Urinary bladder (tissue), 4 donors: Measurements from ENCODE around the gene NOS1. TPM values are rescaled to one million over a fixed set of nuclear protein-coding genes. Genes with fewer than 3 reads are reported as not detected.

Experiments used
- DNase-seq: peaks from one replicate; pipeline ENCODE4 v3.0.0-alpha.2; 2015; ENCODE audit errors: extremely low spot score
- H3K27ac ChIP-seq: one replicate; pipeline ENCODE4 v1.5.1; 2013; ENCODE audit warnings: low read depth, mild to moderate bottlenecking, moderate library complexity
- H3K36me3 ChIP-seq: one replicate; pipeline ENCODE4 v1.6.1; 2013; ENCODE audit warnings: mild to moderate bottlenecking, moderate library complexity; ENCODE audit not compliant: insufficient read depth
- H3K4me1 ChIP-seq: one replicate; pipeline ENCODE4 v1.6.1; 2013; ENCODE audit warnings: mild to moderate bottlenecking, moderate library complexity; ENCODE audit not compliant: insufficient read depth
- H3K4me3 ChIP-seq: one replicate; pipeline ENCODE4 v1.5.1; 2013; ENCODE audit warnings: low read depth, low read length
- WGBS: extraction: QIAGEN DNeasy Blood & Tissue Kit; methylation state at CpG from one replicate; pipeline ENCODE4 v1.1.7; 2013; 5-methylcytosine and 5-hydroxymethylcytosine counted together
- polyA plus RNA-seq: library from polyadenylated mRNA; stranded (reverse); fragments of 200-250 nt; gene quantifications from one replicate; pipeline ENCODE4 v1.2.3, GENCODE V29; 2013
- total RNA-seq: library from RNA; depleted of rRNA; stranded (reverse); fragments of >200 nt; gene quantifications from one replicate; pipeline ENCODE4 v1.2.3, GENCODE V29; 2014
- donor health status: healthy with polysubstance abuse.
- donor health status: healthy.

The NOS1 gene
- total and polyA plus RNA-seq, 2 donors, result 0.60 to 1.7 TPM

DNA sequence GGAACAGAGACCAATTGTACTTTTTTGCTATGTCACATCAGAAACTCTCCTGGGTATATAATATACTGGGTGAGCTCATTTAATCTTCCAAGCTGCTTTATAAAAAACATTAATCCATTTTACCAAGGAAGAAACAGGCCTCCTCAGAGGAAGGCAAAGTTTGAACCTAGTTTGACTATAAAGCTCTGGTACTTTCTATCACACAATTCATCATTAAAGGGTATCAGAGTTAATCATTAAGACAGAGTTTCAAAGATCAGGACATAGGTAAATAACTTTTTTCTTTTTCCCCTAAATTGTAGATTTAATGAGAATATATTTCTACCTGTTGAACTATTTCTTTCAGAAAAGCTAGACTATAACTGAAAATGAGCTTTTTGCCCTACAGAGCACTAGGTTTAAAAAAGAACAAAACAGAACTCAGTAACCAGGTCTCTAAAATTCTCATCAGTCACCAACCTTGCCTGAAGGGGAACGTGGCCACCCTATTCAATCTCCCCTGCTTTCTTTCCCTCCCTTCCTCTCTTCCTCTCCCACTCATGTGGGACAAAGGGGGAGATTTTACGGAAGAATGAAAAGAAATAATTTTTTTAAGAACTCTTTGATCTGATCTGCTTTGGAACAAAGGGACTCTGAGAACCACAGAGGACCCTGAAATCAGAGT is 189.8 kb downstream of the NOS1 start:
- DNase-seq, result no peak
- Histone ChIP-seq H3K4me3 (no peak overlapping the region), H3K36me3 (peaks cover 21% of the 10 kb centered on the region), H3K4me1 (no peaks in the 10 kb centered on the region), H3K27ac (no peak overlapping the region)
- WGBS, result 85% methylated on average over 2 of the region's 2 CpGs

DNA sequence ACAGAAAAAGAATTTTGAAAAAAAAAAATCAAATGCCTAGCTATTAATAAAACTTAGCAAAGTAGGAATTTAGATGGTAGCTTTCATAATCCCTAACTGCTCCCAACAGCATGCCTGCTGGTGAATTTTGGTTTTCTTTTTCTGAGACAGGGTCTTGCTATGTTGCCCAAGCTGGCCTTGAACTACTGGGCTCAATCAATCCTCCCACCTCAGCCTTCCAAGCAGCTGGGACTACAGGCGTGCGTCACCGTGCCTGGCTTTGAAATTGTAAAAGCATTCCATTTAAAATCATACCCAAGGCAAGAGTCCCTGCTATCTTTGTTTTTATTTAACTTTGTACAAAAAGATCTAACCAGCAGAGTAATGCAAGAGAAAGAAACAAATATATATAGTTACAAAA is 191.9 kb downstream of the NOS1 start:
- Histone ChIP-seq H3K36me3 (peaks cover 14% of the 10 kb centered on the region), H3K4me3 (no peak overlapping the region), H3K27ac (no peak overlapping the region), H3K4me1 (no peaks in the 10 kb centered on the region)
- DNase-seq, result no peak
- 98% methylated on average over 3 of the region's 3 CpGs for WGBS

DNA sequence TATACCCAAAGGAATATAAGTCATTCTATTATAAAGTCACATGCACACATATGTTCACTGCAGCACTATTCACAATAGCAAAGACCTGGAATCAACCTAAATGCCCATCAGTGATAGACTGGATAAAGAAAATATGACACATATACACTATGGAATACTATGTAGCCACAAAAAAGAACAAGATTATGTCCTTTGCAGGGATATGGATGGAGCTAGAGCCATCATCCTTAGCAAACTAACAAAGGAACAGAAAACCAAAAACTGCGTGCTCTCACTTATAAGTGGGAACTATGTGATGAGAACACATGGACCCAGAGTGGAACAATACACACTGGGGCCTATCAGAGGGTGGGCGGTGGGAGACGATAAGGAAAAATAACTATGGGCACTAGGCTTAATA is 192.4 kb downstream of the NOS1 start:
- Histone ChIP-seq H3K36me3 (peaks cover 14% of the 10 kb centered on the region), H3K4me1 (no peaks in the 10 kb centered on the region), H3K27ac (no peak overlapping the region), H3K4me3 (no peak overlapping the region)
- DNase-seq, result no peak
- WGBS, result 82% methylated on average over 3 of the region's 3 CpGs

DNA sequence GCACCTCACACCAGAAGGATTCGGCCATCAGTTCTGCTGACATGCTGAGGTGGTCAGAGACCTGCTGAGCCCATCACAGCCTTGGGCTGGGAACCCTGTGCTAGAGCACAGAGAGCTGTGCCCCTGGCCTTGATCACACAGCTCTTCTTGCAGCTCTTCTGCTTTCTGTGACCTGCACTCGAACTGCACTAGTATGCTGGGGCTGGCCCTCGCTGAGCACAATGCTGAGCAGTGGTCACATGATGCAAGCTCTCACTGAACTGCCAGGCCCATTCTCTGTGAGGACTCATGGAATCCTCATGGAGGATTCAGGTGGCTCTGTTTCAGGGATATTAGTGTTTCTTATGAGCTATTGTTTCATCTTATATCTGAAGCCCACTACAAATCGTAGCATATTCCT is 193.7 kb downstream of the NOS1 start:
- peaks cover 14% of the 10 kb centered on the region for H3K36me3 ChIP-seq

DNA sequence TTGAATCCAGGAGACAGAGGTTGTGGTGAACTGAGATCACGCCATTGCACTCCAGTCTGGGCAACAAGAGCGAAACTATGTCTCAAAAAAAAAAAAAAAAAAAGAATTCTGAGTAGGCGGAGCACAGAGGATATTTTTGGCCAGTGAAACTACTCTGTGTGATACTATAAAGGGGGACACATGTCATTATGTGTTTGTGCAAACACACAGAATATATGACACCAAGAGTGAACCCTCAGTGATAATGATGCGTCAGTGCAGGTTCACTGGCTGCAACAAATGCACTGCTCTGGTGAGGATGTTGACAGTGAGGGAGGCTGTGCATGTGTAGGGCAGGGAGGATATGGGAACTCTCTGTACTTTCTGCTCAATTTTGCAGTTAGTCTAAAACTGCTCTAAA is 195.3 kb downstream of the NOS1 start:
- 95% methylated on average over 4 of the region's 4 CpGs for WGBS
- no peaks in the 10 kb centered on the region for H3K4me1 ChIP-seq
- DNase-seq, result no peak
- peaks cover 14% of the 10 kb centered on the region for H3K36me3 ChIP-seq
- no peak overlapping the region for H3K27ac ChIP-seq
- H3K4me3 ChIP-seq, result no peak overlapping the region

More for the DNA sequence above, 193.7 kb downstream of the NOS1 start:
- Histone ChIP-seq H3K4me1 (no peaks in the 10 kb centered on the region), H3K27ac (no peak overlapping the region), H3K4me3 (no peak overlapping the region)
- WGBS, result 95% methylated on average over 4 of the region's 4 CpGs
- DNase-seq, result no peak

DNA sequence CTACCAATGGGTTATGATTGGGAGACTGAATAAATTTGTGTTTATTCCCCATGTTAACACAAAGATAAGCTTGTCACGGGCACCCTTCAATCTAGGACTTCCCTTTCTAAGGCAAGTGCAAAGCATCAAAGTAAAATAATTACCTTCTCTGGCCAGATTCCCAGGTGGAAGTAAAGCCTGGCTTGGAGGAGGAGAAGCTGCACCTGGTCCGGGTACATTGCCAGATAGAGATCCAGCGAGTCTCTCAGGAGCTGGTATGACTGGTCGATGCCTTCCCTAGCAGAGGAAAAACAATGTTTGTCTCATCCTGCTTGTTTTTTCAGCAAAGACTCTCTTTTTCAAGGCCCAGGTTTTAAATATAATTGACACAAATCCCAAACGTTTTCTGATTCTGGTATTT is 196.1 kb downstream of the NOS1 start:
- no peak overlapping the region for H3K4me3 ChIP-seq
- 76% methylated on average over 5 of the region's 5 CpGs for WGBS
- H3K36me3 ChIP-seq, result peaks cover 13% of the 10 kb centered on the region
- H3K4me1 ChIP-seq, result no peaks in the 10 kb centered on the region
- no peak for DNase-seq
- no peak overlapping the region for H3K27ac ChIP-seq

DNA sequence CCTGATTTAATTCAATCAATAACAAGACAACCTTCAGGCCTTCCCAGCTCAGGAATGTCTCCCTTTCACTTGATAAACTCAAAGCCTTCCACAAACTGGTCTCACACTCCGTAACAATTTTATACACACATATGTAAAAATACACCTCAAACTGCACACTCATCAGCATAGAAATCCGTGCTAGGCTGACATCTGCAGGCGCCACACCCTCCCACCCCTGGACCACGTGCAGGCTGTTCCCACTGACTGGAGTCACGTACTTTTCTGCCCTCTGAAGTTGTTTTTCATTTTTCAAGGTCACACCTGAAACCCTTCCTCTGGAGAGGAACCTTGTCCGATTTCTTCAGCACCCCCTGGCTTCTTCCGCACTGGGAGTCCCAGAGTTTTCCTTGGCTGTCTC is 198.8 kb downstream of the NOS1 start:
- WGBS, result 77% methylated on average over 7 of the region's 7 CpGs
- Histone ChIP-seq H3K36me3 (peaks cover 9% of the 10 kb centered on the region), H3K4me3 (no peak overlapping the region), H3K4me1 (no peaks in the 10 kb centered on the region), H3K27ac (no peak overlapping the region)
- no peak for DNase-seq

DNA sequence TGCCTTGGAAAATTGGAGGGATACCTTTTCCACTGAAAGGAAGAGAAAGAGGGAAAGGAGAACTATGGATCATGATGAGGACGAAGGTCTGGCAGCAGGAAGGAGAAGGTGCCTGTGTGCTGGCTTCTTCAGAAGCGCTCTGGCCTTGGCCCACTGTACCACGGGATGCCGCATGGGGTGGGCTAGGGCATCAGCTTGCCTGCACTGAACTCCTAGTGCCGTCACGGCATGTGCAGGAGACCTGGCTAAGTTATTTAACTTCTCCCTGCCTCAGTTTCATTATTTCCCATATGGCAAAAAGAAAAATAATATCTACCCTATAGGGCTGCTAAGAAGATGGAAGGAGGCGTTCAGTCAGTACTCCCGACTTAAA is 199.3 kb downstream of the NOS1 start:
- WGBS, result 96% methylated on average over 8 of the region's 8 CpGs
- no peak for DNase-seq
- no peak overlapping the region for H3K4me3 ChIP-seq
- peaks cover 5% of the 10 kb centered on the region for H3K36me3 ChIP-seq
- H3K4me1 ChIP-seq, result no peaks in the 10 kb centered on the region
- no peak overlapping the region for H3K27ac ChIP-seq

DNA sequence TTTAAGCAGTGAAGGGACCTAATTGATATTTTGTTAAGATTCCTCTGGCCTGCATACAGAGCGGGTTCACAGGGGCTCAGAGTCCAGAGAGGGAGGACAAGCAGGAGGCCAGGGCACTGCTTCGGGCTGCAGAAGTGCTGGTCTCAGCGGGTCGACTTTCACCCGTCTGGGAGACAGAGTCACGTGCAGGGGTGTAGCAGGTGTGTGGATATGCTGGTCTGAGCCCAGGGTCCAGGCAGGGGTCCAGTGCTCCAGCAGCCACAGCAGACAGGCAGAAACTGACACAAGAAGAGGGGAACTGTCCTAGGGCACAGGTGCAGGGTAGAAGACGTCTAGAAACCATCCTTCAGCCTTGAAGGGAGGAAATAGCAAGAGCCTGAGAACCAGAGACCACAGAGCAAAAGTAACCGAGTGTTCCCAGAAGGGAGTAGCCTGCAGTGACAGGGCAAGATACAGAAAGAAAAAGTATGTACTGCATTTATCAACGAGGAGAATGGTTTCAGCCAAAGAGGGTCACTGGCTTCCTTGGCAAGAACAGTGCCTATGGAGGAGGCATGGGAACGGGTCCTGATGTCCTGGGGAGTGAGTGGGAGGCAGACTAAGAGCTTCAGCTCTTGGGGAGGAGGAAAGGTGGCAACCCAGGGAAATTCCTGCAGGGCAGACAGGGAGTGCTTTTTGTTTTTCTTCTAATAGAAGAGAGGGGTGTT is 199.8 kb downstream of the NOS1 start:
- WGBS, result 87% methylated on average over 10 of the region's 10 CpGs
- H3K4me1 ChIP-seq, result no peaks in the 10 kb centered on the region

DNA sequence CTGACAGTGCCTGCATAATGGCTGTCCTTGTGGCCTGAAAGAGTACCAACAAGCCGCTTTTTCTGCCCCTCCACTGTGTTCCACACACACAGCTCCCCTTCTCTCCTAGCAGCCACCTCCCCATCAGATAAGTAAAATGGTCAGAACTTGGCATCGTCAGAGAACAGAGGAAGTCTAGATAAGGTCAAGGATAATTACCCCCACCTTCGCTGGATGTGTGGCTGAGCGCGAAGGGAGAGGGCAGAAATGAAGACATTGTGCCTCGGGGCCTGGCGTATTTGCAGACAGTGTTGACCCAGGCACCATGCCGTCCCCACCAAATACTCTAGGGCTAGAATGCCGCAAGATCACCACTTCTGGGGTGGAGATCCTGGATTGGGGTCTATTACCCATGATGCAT is 201.8 kb downstream of the NOS1 start:
- Histone ChIP-seq H3K4me3 (no peak overlapping the region), H3K4me1 (no peaks in the 10 kb centered on the region), H3K27ac (no peak overlapping the region), H3K36me3 (no peaks in the 10 kb centered on the region)
- WGBS, result 89% methylated on average over 9 of the region's 9 CpGs
- no peak for DNase-seq

More for the DNA sequence above, 199.8 kb downstream of the NOS1 start:
- Histone ChIP-seq H3K36me3 (peaks cover 3% of the 10 kb centered on the region), H3K4me3 (no peak overlapping the region), H3K27ac (no peak overlapping the region)
- DNase-seq, result no peak

DNA sequence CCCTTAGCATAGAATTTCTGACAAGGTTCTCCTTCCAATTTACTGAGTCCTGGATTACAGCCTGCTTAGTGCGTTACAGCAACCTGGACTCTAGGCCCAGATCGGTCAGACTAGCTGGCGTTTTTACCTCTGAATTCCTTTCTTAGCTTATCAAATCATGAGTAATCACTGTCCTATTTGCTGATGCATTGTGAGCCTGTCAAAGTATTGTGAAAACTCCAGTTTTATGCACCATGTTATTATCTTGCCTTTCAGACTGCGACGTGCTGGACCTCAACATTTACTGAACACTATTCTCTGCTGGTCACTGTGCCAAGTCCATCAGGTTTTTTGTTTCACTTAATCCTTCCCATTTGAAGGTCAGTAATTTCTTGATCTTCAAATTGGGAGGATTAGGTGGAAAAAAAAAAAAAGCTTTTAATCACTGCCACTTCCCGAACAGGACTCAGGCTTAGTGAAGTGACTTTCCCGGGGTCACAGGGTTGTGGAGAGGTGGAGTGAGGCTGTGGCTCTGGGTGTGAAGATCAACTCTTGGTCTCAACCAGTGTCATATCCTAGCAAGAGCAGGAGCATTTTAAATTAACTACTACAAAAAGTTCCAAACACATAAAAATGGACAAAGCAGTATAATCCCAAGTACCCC is 202.4 kb downstream of the NOS1 start:
- Histone ChIP-seq H3K4me1 (no peaks in the 10 kb centered on the region), H3K4me3 (no peak overlapping the region), H3K27ac (no peak overlapping the region), H3K36me3 (no peaks in the 10 kb centered on the region)
- DNase-seq, result no peak
- WGBS, result 78% methylated on average over 7 of the region's 7 CpGs
